Panc1 (cell line): ENCODE results near the gene STXBP1. TPM values are rescaled to one million over a fixed set of nuclear protein-coding genes. Genes with fewer than 3 reads are reported as not detected.

ENCODE experiments used
- total RNA-seq: library from RNA; stranded (reverse); gene quantifications from one replicate; pipeline ENCODE4 v1.2.1, GENCODE V29; 2021; ENCODE audit not compliant: unreplicated experiment

The STXBP1 gene
- total RNA-seq, 1 experiment from 2014 or later: 67.5 TPM

Other genes starting within 250 kb of the STXBP1 start
- 55.7 TPM for gene SLC2A8, start 215.1 kb upstream of the STXBP1 start, total RNA-seq
- 5.4 TPM for gene ZNF79, start 187.9 kb upstream of the STXBP1 start, total RNA-seq
- gene RPL12, start 160.9 kb upstream of the STXBP1 start, total RNA-seq: 951 TPM
- gene LRSAM1, start 160.8 kb upstream of the STXBP1 start, total RNA-seq: 15.4 TPM
- gene CFAP157, start 94.7 kb downstream of the STXBP1 start, total RNA-seq: not detected
- 13.8 TPM for gene PTRH1, start 103.4 kb downstream of the STXBP1 start, total RNA-seq
- 0.05 TPM for gene TTC16, start 103.8 kb downstream of the STXBP1 start, total RNA-seq
- gene TOR2A, start 123.0 kb downstream of the STXBP1 start, total RNA-seq: 8.2 TPM
- gene SH2D3C, start 166.4 kb downstream of the STXBP1 start, total RNA-seq: 0.49 TPM
- gene CDK9, start 173.8 kb downstream of the STXBP1 start, total RNA-seq: 48.7 TPM
- gene FPGS, start 190.6 kb downstream of the STXBP1 start, total RNA-seq: 56.5 TPM
- gene ENG, start 242.4 kb downstream of the STXBP1 start, total RNA-seq: 25.1 TPM